Ammon's horn (tissue), 1 donor: ENCODE results near the gene FBXO48.
"Not testable (repeated sequence)": the region's sequence is repeated elsewhere in the genome, so short reads cannot be mapped to it uniquely, and the experiment has no call there.

Experiments used
- DNase-seq: peaks from one replicate; pipeline ENCODE4 v3.0.0-alpha.2; 2016; ENCODE audit warnings: low spot score

The FBXO48 gene

GRCh38 chr2:68467077-68467960 lies at the start of gene FBXO48, which contains the start of gene APLF:
TSS of gene FBXO48 (minus strand) at chr2:68467294. CDS start at chr2:68465145, 2,149 bp downstream.
TSS of gene APLF (plus strand) at chr2:68467585. CDS start at chr2:68467732, 147 bp downstream.
- peak; percentile 98 for DNase-seq

GRCh38 chr2:68516051-68516955 lies 49.2 kb upstream of the FBXO48 start:
- DNase-seq, result no peak

GRCh38 chr2:68514316-68514929 lies 47.3 kb upstream of the FBXO48 start:
- no peak for DNase-seq

GRCh38 chr2:68512966-68513365 lies 45.9 kb upstream of the FBXO48 start:
- DNase-seq, result no peak

- no peak for DNase-seq
Measured at GRCh38 chr2:68512326-68512725, 45.2 kb upstream of the FBXO48 start.

GRCh38 chr2:68506170-68506569 lies 39.1 kb upstream of the FBXO48 start:
- DNase-seq, result no peak

GRCh38 chr2:68505603-68506159 lies 38.6 kb upstream of the FBXO48 start:
- DNase-seq, result no peak

- DNase-seq, result no peak
Measured at GRCh38 chr2:68501768-68502167, 34.7 kb upstream of the FBXO48 start.

GRCh38 chr2:68500649-68501048 lies 33.6 kb upstream of the FBXO48 start:
- DNase-seq, result no peak

- DNase-seq, result no peak
Measured at GRCh38 chr2:68499133-68499532, 32.0 kb upstream of the FBXO48 start.

- no peak for DNase-seq
Measured at GRCh38 chr2:68491582-68491981, 24.5 kb upstream of the FBXO48 start.

GRCh38 chr2:68489282-68489681 lies 22.2 kb upstream of the FBXO48 start:
- DNase-seq, result no peak

GRCh38 chr2:68488605-68489004 lies 21.5 kb upstream of the FBXO48 start:
- DNase-seq, result not testable (repeated sequence)

GRCh38 chr2:68487773-68488355 lies 20.8 kb upstream of the FBXO48 start:
- DNase-seq, result no peak

- DNase-seq, result no peak
Measured at GRCh38 chr2:68483011-68483410, 15.9 kb upstream of the FBXO48 start.

- no peak for DNase-seq
Measured at GRCh38 chr2:68482296-68482820, 15.3 kb upstream of the FBXO48 start.

- no peak for DNase-seq
Measured at GRCh38 chr2:68478688-68479087, 11.6 kb upstream of the FBXO48 start.

- no peak for DNase-seq
Measured at GRCh38 chr2:68476454-68476853, 9.4 kb upstream of the FBXO48 start.

- no peak for DNase-seq
Measured at GRCh38 chr2:68475576-68475975, 8.5 kb upstream of the FBXO48 start.

- no peak for DNase-seq
Measured at GRCh38 chr2:68475110-68475509, 8.0 kb upstream of the FBXO48 start.

GRCh38 chr2:68472796-68473414 lies 5.8 kb upstream of the FBXO48 start:
- DNase-seq, result no peak
